Esophagus mucosa (tissue), 1 donor: ENCODE results near the gene CYP46A1. TPM values are rescaled to one million over a fixed set of nuclear protein-coding genes. Genes with fewer than 3 reads are reported as not detected.

Experiments
- ATAC-seq: fragments of 200-7000 bp; cut with Tn5 transposase; one replicate; pipeline ENCODE4 v1.9.1; 2020
- total RNA-seq: library from RNA; stranded (reverse); gene quantifications from one replicate; pipeline ENCODE4 v1.2.4, GENCODE V29; 2023
- donor health status: DM: yes; HTN: yes; CAD: no.

Gene CYP46A1
- total RNA-seq, 1 donor from 2014 or later, result not detected

DNA sequence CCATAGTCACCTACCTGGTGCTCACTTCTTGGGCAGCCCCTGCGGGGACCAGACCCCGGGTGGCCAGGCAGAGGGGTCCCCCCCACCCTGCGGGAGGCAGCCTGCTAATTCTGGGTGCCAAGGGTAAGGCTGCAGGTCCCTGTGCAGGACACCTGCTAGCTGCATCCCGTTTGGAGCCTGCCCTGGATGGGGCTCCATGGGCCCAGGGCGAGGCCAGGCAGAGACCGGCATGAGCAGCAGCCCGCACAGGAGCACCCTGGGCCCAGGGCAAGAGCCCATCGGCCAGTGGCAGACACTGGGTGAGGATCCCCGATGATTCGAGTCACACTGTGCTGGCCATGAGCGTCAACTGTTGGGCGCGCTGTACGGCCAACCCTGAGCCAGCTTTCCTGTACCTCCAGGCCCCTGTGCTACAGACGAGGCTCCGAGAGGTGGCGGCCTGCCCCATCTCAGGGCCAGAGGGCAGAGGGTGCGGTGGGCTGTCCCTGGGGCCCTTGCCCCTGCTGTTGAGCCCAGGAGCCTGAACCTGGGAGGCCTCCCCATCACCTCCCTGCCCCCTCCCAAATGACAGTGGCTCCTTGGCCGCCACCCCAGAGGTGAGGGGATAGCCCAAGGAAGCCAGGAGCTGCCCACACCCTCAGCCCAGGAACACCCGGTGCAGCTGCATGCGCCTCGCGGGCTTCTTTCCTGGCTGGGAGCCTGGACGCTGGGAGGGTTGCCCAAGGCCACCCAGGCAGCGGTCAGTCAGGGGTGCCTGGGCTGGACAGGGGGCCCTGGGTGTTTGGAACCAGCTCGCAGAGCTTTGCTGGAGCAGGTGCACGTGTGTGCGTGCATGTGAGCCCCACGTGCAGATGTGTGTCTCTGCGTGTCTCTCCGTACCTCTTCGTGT is 47.7 kb downstream of the CYP46A1 start:
- ATAC-seq, result no peak

DNA sequence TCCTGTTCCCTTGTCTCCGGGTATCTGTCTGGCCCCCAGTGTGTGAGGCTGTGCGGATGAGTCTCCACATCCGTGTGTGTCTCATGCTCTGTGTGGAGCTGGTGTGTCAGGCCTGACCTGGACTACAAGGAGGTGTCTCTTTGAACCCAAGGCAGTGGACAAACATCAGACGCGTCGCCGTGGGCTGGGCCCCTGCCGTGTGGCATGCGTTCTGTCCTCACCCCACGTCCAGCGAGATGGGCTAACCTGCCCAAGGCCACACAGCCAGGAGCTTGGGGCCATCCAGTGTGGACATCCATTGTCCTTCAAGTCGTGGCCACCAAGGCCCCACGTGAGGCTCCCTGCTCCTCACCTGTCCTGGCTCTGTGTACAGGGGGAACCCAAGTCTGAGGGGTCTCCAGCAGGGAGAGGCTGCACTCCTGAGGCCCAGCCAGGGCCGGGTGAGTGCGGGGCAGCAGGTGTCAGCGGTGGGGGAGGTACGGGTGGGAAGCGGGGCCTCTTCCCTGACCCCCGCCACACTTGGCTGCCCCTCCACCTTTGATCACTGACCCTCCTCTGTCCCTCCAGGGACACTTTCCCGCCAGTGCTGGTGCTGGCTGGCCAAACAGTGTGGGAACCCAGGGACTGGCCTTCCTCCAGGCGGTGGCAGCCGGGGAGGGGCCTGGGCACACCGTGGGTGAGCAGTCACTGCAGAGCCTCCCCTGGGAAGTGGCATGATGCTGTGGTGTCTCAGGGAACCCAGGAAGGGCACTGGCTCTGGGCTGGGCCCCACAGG is 48.5 kb downstream of the CYP46A1 start:
- no peak for ATAC-seq

DNA sequence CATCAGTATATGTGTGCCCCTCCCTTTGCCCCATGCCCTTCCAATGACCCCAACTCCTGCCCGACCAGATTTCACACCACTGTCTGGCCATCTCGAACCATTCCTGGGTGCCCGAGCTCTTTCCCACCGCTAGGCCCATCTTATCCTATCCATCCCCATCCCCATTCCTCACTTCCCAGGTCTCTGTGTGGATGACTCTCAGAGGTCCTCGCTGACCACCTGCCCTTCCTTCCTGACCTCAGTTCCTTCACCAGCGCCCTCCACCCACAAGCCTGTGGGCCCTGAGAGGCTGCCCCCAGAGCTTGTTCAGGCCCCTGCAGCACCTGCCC is 49.1 kb downstream of the CYP46A1 start:
- no peak for ATAC-seq

DNA sequence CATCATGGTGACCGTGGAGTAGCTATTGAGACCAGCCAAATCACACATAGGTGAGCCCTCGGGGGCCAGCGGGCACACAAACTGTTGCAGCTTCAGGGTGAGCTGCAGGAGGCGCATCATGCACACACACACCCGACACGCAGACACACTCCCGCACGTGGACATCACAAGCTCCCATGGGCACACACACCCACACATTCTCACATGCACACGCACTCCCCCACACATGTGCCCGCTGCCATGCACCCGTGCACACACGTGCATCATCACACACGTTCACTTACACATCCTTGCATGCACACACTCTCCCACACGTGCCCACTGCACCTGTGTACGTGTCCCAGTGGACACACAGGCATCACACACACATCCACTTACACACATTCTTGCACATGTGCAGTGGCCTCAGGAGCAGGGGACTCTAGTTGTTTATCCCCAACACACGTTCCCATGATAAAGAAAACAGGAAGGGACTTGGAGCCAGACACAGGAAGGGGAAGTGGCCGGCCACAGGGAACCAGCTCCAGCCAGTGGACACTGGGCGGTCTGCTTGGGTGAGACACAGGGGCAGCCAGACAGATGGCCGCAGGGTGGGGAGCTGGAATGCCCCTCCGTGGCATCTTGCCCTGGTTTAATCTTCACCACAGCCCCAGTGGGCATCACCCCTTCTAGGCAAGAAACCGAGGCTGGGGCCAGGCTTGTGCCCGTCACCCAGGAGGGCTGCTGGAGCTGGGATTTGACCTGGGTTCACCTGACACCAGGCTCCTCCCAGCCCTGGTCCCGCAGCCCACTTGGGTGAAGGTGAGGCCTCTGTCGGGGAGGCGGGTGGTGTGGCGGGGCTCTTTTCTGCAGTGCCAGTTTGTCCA is 49.7 kb downstream of the CYP46A1 start:
- no peak for ATAC-seq

DNA sequence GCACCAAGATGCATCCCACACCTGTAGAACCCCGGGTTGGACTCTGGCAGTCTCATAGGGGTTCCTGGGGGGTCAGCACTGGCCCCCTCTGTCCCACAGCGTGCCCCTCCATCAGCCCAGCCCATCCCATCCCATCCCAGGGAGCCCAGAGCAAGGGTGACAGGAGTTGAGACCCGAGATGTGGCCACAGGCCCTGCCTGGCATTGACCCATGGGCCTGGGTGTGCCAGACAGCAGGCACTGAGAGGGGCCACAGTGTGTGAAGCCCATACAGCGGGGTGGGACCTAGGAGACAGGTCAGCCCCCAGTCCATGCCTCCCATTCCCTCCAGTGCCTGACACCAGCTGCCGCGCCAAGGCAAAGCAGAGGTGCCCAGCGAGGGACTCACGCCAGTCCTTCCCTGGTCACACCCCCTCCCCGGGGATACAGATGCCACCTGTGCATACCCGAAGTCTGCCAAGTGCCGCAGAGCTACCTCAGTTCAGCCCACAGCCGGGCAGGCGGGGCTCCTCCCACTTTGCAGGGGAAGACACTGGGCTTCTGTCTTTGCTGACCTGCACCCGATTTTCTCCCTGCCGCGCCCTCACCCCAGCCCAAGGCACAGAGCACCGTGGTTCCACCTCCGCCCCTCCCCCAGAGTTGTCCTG is 50.4 kb downstream of the CYP46A1 start:
- ATAC-seq, result no peak

DNA sequence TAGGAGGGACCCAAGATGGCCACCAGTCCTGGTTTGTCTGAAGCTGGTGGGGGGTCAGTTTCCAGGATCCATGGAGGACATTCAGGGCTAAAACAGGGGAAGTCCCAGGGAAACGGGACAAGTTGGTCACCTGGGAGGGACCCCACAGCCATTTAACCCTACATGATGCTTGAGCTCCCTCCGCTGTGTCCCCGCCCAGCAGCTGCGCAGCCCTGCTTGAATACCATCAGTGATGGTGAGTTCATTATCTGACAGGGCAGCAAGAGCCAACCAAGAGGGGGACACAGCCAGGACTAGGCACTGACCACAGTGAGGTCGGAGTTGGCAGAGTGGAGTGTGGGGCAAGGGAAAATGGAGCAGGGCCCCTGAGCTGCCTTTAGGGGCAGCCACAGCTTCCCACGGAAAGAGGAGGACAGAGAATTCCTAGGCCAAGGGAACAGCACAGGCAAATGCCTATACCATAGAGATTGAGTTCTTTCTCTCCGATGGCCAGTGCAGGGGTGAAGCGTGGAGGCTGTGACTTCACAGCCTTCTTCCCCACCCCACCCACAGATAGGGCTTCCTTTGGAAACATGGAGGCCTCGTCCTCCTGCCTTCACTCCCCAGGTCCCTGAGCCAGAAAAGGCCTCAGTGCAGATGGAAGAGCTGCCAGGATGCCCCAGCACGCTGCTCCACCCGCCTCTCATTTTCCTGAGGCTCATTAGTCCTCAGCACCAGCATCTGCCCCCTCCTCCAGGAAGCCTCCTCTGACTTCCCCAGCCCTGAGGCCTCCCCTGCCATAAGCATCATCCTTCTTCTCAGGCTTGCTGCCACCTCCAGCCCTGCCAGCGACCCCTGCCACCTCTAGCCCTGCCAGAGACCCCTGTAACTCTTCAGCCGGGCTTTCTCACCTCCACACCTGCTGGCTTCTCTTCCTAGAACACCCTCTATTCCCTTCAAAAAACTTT is 51.4 kb downstream of the CYP46A1 start:
- ATAC-seq, result no peak

DNA sequence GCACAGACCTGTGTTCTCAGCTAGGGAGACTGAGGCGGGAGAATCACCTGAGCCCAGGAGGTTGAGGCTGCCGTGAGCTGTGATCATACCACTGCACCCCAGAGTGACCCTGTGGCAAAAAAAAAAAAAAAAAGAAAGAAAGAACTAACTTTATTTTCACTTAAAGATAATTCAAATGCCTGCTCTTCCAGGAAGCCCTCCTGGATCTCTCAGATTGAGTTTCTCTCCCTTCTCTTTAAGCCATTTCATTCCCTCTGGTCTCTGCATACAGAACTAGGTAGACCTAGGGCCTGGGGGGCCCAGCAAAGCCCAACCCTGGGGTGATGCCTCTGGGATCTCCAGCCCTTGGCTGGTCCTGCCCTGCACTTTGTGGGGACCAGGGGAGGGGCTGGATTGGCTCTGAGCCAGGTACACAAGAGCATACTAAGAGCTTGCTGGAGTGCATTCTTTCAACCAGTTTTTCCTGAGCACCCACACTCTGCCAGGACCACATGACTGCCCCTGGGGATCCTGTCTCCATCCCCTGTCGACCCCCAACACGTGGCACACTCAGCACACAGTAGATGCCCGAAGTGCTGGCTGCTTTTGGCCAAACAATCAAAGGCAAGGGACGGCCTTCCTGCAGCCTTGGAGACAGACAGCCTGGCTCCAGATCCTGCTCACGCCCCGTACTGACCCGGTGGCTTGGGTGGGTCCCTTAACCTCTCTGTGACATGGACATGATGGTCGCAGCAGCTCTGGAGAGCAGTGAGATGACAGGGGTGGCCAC is 52.7 kb downstream of the CYP46A1 start:
- peak; percentile 36 for ATAC-seq

DNA sequence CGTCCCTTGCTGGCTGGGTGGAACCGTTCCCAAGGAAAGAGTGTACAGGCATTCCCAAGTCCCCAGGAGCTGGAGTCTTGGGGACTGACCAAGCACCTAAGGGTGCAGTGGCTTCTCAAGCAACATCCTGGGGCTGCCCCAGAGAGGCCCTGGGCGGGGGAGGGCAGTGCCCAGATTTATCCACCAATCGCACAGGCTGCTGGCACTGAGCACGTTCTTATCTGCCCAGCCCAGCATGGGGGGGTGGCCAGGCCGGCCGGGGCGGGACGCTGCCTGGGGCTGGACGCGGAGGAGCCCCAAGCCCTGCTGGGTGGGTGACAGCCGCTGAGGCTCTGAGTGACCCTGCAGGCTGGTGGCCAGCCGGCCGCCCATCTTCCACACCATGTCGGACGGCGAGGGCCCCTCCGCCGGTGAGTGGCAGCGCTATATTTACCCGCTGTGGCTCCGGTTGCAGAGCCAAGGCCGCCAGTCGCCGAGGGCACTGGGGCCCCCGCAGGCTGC is 53.4 kb downstream of the CYP46A1 start:
- ATAC-seq, result peak; percentile 60

DNA sequence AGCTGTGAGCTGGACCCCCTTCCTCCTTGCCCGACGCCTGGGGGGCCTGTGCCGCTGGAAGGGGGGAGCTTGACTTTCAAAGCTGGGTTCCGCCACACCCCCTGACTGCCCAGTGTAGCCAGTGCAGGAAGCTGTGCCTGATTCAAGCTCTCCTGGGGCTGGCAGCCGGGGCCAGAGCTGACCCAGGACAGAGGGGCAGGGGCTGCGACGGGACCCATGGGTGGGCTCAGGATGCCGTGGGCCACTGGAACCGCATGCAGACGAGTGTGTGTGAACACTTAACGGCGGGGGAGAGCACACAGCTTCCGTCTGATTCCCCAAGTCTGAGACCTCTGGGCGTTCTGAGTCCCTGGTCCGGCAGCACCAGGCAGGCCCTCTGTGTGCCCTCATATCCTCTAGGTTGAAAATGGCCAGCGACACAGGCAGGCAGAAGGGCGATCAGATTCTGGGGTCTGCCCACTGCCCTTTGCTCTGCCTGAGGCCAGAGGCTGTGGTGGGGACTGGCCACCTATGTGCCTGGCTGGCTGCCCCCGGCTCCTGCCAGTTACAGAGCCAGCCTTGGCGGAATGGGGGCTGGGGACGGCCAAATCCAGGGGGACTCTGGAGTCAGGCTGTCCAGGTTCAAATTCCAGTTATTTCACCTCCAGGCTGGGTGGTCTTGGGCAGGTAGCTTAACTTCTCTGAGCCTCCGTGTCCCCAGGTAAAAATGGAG is 54.0 kb downstream of the CYP46A1 start:
- ATAC-seq, result no peak

DNA sequence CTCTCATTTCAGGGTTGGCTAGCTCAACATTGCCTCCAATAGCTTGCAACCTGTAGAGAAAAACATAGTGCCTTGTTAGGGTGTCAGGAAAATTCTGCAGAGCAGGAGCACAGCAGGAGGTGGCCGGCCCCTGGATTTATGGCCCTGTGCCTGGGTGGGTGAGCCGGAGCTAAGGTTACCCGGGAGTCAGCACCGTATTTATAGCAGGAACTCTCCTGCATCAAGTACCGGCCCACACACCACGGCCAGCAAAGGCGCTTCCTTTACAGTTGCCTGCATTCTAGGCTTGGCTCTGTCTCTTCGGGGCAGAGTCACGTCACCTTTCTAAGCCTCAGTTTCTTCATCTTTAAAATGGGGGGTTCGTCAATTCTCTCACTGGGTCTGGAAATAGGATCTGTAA is 56.3 kb downstream of the CYP46A1 start:
- no peak for ATAC-seq

DNA sequence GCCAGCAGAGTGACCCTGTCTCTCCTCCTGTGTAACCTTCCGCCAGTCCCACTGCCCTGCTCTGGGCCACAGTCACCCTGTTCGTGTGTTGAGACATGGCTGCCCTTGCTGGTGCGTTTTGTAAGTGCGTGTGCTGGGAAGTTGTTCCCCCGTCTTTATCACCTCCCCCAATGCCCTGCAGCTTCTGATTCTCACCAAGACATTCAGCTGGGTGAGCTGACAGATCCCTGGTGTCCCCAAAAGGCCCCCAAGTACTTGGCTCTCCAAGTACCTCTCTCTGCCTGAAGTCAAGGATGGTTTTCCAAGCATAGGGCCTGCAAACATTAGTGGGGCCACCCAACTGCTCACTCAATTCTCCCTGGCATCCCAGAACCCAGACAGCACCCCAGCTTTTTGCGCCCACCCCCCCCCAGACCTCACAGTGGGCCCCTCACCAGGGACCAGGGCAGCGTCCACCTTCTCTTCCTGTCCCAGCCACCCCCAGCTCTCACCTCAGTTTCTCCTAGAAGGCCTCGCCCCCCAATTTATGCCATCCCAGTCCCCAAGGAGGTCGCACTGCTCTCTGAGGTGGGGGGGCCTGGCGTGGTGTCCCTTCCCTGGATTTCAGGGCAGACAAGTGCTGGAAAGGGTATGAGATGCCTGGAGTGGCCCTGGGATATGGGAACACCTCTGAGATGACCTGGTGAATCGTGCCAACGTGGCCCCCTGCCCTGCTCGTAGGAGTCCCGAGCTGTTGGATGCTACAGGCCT is 57.3 kb downstream of the CYP46A1 start:
- no peak for ATAC-seq

DNA sequence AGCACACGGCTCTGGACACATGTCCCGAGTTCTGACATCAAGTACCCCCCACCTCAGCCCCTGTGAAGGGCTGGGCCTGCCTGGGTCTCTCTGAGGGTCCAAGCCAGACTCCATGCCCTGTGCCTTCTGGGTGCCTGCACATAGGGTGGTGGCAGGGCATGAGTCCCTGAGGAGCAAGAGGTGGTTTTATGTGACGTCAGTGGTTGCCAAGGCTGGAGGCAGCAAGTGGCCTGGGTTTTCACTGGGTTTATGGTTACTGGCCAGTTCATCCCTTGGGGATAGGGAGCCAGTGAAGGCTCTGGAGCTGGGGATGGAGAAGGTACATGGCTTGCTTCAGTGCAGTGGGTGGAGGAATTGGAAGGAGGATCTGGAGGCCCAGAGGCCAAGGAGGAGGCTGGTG is 58.0 kb downstream of the CYP46A1 start:
- no peak for ATAC-seq

DNA sequence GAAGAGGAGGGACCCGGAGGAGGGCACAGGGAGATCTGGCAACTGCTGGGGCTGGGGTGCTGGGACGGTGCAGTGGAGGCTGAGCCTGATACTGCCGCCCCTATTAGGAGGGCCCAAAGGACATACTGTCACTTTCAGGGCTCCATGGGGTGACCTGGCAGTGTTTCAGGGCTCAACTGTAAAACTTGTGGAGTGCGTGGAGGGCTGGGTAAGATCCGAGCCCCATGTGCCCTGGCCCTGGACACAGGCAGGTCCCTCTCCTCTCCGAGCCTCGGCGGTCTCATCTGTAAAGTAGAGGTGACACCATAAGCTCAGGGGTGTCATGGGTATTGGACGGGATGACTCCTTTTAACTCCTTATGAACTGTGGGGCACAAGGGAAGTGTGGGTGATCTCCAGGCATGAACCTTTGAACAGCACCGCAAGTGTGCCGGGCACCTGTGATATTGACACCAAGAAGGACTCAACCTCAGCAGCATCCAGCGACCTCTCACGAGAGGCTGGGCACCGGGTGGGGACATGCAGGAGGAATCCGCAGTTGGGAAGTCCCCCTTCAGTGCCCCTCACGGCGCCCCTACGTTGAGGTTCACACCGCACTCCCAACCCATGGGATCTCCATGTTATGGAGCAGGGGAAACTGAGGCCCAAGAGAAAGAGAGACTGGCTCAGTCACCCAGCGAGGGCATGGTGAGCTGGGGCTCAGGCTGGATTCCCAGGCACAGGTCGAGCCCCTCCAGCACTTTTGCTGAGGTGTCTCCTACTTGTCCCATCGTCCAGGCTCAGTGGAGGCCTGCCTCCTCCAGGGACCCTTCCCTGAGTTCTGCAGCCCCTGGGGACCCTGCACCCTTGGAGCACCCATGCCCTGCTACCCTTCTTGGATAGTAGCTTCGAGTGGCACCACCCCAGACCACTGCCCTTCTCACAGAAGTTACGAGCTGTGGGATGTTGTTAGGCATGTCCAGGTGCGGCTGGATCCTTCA is 58.7 kb downstream of the CYP46A1 start:
- no peak for ATAC-seq

DNA sequence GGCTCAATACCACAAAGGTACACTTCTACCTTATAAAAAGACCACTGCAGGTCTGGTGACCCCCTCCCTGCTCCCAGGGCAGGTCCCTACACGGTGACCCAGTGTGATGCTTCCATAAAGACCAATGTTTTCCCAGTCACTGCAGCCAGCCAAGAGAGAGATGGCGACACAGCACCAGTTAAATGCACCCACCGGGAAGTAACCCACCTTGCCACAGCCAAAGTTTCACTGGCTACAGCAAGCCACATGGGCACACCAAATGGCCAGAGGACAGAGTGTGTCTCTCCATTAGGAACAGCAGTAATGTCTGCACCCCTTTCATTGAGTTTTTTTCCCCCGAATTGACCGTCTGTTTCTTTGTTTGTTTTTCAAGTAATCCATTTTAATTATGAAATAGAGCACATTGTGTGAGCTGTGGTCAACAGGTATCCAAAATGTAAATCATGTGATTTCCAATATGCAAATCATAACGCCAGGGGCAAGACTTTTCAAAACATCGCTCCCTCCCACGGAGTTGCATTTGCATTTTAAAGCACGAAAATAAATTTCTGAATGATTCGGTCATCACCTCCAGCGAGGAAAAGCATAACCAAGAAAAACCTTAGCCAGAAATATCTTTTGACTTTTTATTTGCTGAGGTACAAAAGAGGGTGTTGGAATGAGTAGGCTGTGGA is 60.2 kb downstream of the CYP46A1 start:
- ATAC-seq, result no peak

DNA sequence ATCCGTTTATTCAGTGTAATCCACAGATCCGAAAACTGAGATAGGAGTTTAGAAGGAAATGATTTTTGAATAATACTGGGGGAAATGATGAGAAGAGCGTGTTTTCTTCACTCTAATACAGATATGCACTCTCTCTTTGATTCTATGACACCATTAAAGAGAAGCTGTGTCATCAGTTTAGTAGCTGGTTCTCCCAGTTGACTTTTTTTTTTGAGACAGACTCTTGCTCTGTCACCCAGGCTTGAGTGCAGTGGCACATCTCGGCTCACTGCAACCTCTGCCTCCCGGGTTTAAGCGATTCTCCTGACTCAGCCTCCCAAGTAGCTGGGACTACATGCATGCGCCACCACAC is 60.8 kb downstream of the CYP46A1 start:
- ATAC-seq, result peak; percentile 28

DNA sequence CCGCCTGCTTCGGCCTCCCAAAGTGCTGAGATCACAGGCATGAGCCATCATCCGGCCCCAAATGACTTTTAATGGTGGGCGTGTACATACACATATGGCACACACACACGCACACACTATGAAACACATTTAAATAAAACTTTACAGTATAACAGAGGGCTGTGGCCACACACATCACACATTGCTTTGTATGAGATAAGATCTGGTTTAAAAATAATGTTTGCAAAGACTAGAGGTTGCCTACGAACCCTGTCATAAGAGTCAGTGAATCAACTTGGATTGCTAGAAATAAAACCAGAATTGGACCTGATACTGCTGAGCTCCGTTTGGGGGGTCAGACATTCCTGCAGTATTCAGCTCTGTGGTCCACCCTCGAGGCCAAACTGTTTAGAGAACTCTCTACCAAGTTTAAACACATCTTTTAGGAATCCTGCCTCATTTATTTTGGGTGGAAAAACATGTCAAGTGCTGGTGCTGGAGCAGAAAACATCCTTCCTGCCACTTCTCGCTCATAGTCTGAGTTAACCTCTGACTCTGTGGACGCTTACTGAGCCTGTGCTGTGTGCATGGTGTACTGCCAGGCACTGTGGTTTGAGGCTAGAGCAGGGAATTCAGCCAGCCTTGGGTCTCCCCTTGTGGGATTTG is 61.3 kb downstream of the CYP46A1 start:
- no peak for ATAC-seq

DNA sequence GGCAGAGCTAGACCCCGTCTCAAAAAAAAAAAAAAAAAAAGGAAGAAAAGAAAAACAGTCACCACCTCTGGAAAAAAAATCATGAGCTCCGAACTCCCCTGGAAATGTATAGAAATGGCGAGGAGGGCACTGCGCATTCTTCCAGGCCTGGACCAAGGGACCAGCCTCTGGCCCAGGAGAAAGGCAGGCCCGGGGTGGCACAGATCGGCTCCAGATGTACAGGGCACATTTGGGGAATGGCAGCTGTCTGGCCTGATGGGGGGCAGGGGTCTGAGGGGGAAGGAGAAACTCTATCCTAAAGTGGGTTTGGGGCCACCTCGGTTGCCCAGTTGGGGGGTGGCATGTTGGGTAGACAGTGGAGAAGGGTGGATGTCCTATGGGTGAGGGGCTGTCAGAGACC is 63.1 kb downstream of the CYP46A1 start:
- ATAC-seq, result no peak
